DMS79 (cell line): Measurements from ENCODE around the gene NOTO.
"Not testable (repeated sequence)": the region's sequence is repeated elsewhere in the genome, so short reads cannot be mapped to it uniquely, and the experiment has no call there.

Experiments used
- DNase-seq: peaks from one replicate; lab custom pipeline; 2025; lab: John Stamatoyannopoulos, UW

The NOTO gene

DNA sequence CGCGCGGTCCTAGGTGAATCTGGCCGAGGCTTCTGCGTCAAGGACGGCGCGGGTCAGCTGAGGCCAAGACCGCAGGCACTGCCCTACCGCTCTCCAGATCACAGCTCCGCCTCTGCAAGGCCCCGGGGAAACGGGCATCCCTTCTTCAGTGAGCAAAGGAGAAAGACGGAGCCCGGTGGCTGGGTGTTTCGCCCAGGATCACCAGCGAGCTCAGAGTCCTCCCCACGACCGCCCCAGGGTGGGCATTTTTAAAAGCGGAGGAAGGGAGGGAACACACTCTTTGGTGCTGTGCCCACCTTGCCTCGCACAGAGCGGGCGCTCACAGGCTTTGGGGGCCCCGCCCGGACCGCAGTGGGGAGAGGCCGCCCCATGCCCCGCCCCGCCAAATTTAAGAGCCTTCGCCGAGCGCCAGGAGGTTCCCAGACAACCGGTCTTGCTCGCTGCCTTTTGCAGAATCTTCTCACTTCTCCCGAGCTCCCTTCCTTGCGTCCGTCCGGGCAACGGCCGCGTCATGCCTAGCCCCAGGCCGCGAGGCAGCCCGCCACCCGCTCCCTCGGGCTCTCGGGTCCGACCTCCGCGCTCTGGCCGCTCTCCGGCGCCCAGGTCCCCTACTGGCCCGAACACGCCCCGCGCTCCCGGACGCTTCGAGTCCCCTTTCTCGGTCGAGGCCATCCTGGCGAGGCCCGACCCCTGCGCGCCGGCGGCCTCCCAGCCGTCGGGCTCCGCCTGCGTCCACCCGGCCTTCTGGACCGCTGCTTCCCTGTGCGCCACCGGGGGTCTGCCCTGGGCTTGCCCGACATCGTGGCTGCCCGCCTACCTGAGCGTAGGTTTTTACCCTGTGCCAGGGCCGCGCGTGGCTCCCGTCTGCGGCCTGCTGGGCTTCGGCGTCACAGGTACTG is at the start of gene NOTO:
TSS of gene NOTO (plus strand) at position 419 of the 899 bp plus-strand sequence. CDS start at position 512, 93 bp downstream.
- DNase-seq: no peak

GRCh38 chr2:73156539-73157124 is 45.7 kb upstream of the NOTO start:
- peak; percentile 9 for DNase-seq

GRCh38 chr2:73162856-73163391 is 39.5 kb upstream of the NOTO start:
- DNase-seq: no peak

- peak; percentile 5 for DNase-seq
Observed at GRCh38 chr2:73163483-73164367, 38.6 kb upstream of the NOTO start.

DNA sequence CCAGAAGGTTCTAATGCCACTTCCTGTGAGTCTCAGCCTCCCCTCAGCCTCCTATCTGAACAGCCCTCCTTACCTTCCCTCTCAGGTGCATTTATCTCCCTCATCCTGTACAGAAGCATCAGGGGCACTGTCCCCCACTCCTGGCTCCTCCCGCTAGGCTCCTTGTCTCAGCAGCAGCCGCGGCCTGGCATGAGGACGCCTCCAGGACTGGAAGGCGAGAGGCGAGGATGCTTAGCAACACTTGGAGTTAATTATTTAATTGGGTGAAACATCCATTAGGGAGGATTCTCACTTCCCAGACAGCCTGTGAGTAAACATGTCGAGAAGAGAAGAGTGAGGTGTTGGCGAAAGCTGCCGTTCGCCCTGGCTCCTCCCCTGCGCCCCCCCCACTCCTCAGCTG is 36.4 kb upstream of the NOTO start:
- not testable (repeated sequence) for DNase-seq

DNA sequence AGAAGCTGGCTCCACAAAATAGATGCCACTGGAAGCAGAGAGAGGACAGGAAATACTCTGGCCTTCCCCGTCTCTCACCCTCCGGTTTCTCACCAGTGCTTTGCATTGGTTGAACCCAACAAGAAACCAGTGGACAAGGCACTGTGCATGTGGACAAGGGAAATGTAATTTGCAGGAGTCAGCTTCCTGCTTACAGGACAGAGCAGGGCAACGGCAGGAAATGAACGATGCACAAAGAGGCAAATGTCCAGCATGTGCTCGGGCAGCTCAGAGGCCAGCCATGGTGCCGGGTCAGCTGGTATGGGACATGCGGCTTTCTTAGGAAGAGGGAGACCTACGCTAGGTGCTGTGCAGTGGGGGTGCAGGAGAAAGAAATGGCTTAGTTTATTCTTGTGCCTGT is 35.6 kb upstream of the NOTO start:
- DNase-seq: not testable (repeated sequence)

- not testable (repeated sequence) for DNase-seq
Observed at GRCh38 chr2:73168348-73168747, 34.0 kb upstream of the NOTO start.

GRCh38 chr2:73170341-73170740 is 32.0 kb upstream of the NOTO start:
- not testable (repeated sequence) for DNase-seq

GRCh38 chr2:73172963-73173362 is 29.4 kb upstream of the NOTO start:
- DNase-seq: no peak

- DNase-seq: no peak
Observed at GRCh38 chr2:73173781-73174180, 28.6 kb upstream of the NOTO start.

GRCh38 chr2:73174244-73174643 is 28.1 kb upstream of the NOTO start:
- DNase-seq: no peak

- no peak for DNase-seq
Observed at GRCh38 chr2:73174941-73175662, 27.3 kb upstream of the NOTO start.

DNA sequence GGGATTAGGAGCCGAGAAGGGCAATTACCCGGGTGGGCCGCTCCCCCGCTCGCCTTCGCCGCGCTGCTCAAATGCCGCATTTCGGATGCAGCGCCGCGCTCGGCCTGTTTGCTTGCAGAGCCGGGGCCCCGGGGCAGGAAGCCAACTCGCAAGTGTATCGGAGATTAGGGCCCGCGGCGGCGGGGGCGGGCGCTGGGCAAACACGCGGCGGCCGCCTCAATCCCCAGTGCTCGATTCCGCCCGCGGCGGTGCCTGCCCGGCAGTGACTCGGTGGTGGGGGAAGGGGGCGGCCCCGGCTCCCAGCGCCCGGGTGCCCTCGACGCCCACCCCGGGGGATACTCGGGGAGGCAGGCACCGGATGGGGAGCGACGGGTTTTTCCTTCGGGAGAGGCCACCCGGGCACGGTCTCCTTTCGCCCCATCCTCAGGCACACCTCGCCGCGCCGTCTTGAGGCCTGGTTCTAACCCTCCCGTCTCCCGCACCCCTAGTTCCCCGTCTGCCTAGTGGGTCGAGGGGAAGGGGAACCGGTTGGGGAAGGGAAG is 26.6 kb upstream of the NOTO start:
- DNase-seq: peak; percentile 25

- DNase-seq: no peak
Observed at GRCh38 chr2:73176205-73176880, 26.0 kb upstream of the NOTO start.

GRCh38 chr2:73176881-73177644 is 25.3 kb upstream of the NOTO start:
- DNase-seq: peak; percentile 43

DNA sequence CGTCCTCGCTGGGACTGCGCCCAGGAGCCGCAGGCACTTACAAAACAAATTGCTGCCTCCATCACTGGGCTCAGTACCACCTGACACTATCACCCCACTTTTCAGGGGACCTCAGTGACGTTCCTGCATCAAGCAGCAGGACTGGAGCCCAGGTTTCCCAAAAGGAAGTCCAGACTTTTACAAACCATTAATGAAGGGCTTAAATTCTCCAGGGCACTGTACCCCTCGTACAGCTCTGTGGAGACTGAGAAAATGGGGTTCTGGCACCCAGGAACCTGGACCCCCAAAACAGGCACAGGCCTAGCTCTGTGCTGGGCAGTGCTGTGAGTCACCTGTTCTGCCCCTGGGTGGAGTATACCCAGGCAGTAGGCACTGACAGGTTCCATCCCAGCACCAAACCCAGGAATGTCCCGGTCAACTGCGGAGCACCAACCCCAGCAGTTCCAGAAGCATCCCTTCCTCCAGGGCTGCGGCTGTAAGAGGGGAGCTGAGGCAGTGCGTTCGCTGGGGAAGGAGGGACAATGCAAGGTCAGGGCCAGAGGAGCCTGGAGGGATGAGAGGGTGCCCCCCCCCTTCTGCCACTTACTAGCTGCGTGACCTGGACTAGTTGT is 24.6 kb upstream of the NOTO start:
- DNase-seq: no peak

DNA sequence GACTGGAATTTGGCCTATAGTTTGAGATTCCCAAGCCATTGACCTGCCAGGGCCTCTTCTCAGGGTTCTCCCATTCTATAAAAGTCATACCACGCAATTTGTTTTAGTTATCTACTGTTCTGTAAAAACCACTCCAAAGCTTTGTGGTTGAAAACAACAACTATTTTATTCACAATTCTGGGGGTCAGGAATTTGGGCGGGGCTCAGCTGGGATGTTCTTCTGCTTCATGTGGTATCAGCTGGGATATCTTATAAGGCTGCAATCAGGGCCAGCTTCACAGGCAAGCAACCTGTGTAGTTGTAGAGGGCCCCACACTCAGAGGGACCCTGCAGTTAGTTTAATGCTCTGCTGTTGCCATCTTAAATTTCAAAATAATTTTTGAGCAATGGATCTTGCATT is 16.4 kb upstream of the NOTO start:
- DNase-seq: no peak

DNA sequence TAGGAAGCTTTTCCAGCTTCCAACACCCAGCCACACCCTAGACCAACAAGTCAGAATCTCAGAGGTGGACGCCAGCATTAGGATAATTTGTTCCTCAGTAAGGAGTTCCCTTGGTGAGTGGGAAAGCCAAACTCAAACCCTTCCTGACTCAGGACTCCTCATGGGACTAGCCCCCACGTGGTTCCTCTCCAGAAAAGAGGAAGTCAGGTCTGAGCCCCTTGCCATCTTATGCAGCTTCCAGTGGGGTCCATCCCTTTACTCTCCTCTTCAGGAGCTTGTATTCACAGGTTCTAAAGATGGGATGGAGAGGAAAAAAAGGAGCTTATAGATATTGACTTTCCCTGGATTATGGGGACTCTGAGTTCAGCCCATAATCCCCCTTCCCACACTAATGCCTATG is 14.8 kb upstream of the NOTO start:
- no peak for DNase-seq

GRCh38 chr2:73197579-73197978 is 4.8 kb upstream of the NOTO start:
- DNase-seq: no peak
